LNCaP clone FGC (cell line): ENCODE results near the gene SLC43A1.
"Not testable (repeated sequence)": the region's sequence is repeated elsewhere in the genome, so short reads cannot be mapped to it uniquely, and the experiment has no call there.

Experiments used
- DNase-seq: peaks from one replicate; pipeline ENCODE4 v3.0.0-alpha.2; 2011; ENCODE audit warnings: low read depth
- H3K4me3 ChIP-seq: 2 replicates; pipeline ENCODE4 v1.5.1; 2011; ENCODE audit warnings: mild to moderate bottlenecking, low read depth, low read length, control low read depth
- TF ChIP-seq, protein P1 (sequence below): IDR thresholded peaks from 2 replicates; pipeline ENCODE4 v1.5.1; 2012; ENCODE audit warnings: mild to moderate bottlenecking; ENCODE audit not compliant: control insufficient read depth, insufficient read depth; ENCODE audit errors: extremely low read depth

SLC43A1 gene

DNA sequence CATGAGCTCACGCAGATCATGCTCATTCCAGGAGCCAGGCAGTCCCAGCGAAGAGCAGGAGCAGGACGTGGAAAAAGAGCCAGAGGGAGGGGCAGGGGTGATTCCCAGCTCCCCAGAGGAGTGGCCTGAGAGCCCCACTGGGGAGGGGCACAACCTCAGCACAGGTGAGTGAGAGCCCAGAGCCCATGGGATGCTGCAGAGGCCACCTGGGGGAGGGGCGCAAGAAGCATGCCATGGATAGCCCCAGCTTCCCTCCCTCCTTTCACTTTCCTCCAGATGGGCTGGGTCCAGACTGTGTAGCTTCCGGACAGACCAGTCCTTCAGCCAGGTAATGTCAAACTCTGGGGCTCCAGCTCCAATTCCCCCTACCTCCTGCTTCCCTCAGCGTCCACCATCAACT, 28.1 kb upstream of the SLC43A1 start:
- TF ChIP-seq, protein P1, sequence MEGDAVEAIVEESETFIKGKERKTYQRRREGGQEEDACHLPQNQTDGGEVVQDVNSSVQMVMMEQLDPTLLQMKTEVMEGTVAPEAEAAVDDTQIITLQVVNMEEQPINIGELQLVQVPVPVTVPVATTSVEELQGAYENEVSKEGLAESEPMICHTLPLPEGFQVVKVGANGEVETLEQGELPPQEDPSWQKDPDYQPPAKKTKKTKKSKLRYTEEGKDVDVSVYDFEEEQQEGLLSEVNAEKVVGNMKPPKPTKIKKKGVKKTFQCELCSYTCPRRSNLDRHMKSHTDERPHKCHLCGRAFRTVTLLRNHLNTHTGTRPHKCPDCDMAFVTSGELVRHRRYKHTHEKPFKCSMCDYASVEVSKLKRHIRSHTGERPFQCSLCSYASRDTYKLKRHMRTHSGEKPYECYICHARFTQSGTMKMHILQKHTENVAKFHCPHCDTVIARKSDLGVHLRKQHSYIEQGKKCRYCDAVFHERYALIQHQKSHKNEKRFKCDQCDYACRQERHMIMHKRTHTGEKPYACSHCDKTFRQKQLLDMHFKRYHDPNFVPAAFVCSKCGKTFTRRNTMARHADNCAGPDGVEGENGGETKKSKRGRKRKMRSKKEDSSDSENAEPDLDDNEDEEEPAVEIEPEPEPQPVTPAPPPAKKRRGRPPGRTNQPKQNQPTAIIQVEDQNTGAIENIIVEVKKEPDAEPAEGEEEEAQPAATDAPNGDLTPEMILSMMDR: no peak
- no peak overlapping the region for H3K4me3 ChIP-seq

DNA sequence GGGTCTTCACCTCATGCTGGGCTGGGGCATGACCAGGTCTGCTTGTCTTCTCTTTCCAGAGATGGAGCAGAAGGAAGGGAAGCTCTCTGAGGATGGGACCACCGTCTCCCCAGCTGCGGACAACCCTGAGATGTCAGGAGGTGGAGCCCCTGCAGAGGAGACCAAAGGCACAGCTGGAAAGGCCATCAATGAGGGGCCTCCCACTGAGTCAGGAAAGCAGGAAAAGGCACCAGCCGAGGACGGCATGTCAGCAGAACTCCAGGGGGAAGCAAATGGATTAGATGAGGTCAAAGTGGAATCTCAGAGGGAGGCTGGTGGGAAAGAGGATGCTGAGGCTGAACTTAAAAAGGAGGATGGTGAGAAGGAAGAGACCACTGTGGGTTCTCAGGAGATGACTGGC, 27.1 kb upstream of the SLC43A1 start:
- TF ChIP-seq, protein P1: no peak
- H3K4me3 ChIP-seq: no peak overlapping the region
- DNase-seq: no peak

More for the DNA sequence above, 28.1 kb upstream of the SLC43A1 start:
- no peak for DNase-seq

DNA sequence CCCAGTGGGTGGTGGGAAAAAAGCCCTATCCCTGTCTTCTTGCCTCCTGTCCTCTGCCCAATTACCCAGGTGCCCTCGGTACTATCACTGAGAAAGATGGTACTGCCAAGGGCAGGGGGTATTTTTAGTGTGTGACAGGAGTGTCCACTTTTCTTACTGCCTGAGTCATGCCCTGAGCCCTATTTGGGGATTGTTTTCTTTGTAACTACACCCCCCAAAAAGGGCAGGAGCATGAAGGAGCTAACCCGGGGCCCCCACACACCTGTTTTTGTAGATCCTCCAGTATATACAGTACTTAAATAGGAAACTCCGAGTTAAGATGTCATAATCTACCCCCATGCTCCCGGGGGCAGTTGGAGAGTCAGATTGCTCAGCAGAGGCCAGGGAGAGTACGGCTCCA, 25.7 kb upstream of the SLC43A1 start:
- DNase-seq: no peak
- TF ChIP-seq, protein P1: no peak
- H3K4me3 ChIP-seq: no peak overlapping the region

DNA sequence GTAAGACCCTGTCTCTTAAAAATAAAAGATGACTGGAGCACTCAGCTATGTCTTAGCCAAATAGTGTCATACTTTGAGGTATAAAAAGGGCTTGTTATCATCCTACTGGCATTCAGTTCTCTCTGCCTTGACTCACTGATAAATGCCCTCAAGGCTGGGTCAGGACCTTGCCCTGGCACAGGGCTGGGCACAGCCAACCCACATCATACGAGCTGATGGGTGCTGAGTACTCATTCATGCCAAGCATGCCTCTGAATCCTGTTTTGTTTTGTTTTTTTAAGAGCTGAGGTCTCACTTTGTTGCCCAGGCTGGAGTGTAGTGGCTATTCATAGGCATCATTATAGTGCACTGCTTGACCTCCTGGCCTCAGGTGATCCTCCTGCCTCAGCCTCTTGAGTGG, 23.8 kb upstream of the SLC43A1 start:
- H3K4me3 ChIP-seq: no peak overlapping the region
- TF ChIP-seq, protein P1: no peak
- no peak for DNase-seq

DNA sequence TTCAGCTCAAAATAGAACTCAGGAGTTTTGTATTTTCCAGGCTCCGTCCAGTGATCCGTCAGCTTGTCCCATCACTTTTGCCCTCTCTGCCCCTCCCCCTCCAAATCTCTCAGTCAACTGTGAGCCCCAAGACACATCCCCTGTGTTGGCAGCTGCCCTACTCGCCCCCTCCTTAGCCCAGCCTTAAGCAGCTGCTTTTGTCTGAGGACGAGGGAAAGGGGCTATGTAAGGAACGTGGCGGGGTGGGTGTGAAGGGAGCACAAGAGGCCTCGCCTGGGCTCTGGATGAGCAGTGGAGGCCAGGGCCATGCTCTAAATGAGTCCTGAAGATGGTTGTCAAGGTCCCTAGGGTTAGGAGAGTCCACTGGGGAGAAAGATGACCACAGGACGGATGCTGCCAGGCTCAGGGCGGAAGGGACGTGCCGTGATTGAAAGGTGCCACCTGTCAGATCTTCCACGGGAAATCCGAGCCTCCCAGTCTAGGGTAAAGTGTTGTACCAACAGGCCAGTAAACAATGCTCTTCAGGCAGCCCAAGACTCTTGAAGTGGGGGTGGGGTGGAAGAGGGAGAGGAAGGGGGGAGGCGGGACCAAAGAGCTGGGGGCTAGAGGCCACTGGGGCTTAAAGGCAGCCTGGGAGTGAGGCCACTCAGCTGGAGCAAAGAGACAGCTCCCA, 21.6 kb upstream of the SLC43A1 start, which contains the start of gene SMTNL1:
SMTNL1 (plus strand) TSS at position 649 of the 673 bp plus-strand sequence. CDS start 5,048 bp downstream, outside the sequence.
- no peak for DNase-seq
- TF ChIP-seq, protein P1: no peak
- no peak within 1 kb of the TSS for H3K4me3 ChIP-seq

DNA sequence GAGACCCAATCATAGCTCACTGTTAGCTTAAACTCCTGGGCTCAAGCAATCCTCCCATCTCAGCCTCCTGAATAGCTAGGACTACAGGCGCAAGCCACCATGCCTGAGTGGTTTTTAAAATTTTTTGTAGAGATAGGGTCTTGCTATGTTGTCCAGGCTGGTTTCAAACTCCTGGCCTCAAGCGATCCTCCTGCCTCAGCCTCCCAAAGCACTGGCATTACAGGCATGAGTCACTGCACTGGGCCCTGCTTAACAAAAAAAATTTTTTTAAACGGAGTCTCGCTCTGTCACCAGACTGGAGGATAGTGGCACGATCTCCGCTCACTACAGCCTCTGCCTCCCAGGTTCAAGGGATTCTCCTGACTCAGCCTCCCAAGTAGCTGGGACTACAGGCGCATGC, 18.9 kb upstream of the SLC43A1 start:
- DNase-seq, H3K4me3 ChIP-seq: not testable (repeated sequence)

DNA sequence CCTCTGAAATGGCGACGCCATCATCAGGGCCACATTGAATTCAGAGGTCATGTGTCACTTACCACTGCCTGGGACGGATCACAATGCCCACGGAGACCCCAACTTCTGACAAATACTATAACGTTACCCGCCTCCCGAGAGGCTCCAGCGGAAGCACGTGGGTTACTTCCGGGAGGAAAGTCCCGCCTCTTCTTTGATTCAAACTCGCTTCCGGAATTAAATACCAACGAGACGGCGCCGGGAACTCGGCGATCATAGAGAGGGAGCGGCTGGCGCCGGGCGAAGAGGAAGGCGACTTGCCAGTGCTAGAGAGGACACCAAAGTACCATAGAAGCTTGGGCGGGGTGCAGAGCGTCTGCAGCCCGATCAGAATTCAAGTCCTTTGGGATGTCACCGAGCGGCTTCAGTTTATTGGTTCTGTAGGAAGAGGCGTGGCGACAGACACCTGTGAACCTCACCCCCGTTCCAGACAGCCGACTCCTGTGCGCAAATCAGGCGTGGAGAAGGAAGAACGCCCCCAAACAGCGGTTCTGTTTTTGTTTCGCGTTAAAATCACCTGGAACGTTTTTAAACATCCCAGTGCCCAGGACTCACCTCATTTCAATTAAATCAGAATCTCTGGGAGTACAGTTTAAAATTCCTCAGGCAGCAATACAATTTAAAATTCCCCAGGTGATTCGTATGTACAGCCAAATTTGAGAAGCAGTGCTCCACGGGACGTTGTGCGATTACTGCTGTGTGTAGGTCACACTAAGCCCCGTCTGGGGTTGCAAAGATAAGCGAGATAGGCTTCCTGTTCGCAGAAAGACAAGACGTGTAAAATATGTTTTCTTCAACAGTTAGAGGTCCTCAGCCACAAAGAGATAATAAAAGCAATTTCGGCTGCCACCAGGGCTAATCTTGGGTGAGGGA, 15.3 kb upstream of the SLC43A1 start, which contains the start of gene TIMM10:
TIMM10 (minus strand) TSS at position 159 of the 912 bp plus-strand sequence. CDS start 565 bp downstream, outside the sequence.
- peak; percentile 99 for DNase-seq
- TF ChIP-seq, protein P1: no peak
- peak within 1 kb of the TSS; percentile 98 for H3K4me3 ChIP-seq
